Fibroblast of skin of right quadriceps (primary cell): ENCODE results near the gene KIF26A.
"Not testable (repeated sequence)": the region's sequence is repeated elsewhere in the genome, so short reads cannot be mapped to it uniquely, and the experiment has no call there.

Source experiments
- DNase-seq: peaks from one replicate; pipeline ENCODE4 v3.0.0-alpha.2; 2013

Gene KIF26A

DNA sequence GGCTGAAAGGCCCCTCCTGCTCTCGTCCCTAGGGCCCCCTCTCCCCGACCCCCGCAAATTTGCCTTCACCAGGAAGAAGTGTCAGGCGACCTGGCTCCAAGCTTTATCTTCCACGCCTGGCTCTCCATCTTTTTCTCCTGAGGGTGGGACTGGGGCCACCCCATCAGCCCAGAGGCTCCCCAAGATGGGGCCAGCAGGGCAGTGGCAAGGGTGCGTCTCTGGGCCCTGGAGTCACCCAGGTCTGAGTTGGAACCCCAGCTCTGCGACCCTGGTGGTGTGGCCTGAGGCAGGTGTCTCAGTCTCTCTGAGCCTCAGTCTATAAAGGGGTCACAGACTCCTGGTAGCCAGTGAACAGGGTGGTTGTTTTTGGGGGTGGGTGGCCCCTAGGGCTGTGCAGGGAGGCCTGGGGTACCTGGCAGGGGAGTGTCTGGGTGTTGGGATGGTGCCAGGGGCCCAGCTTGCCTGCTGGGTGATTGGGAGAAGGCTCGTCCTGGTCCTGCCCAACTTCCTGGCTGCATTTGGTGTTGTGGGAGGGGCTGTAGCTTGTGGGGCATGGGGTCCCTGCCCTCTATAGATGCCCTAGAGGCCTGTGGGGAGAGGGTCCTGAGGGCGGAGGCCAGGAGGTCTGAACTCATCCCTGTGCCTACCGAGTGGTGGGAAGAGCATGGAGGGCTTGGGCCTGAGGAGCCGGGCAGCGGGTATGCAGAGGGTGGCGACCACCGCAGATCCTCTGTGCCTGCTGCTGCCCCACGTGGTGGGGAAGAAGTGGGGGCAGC, 7.6 kb downstream of the KIF26A start:
- DNase-seq: no peak

DNA sequence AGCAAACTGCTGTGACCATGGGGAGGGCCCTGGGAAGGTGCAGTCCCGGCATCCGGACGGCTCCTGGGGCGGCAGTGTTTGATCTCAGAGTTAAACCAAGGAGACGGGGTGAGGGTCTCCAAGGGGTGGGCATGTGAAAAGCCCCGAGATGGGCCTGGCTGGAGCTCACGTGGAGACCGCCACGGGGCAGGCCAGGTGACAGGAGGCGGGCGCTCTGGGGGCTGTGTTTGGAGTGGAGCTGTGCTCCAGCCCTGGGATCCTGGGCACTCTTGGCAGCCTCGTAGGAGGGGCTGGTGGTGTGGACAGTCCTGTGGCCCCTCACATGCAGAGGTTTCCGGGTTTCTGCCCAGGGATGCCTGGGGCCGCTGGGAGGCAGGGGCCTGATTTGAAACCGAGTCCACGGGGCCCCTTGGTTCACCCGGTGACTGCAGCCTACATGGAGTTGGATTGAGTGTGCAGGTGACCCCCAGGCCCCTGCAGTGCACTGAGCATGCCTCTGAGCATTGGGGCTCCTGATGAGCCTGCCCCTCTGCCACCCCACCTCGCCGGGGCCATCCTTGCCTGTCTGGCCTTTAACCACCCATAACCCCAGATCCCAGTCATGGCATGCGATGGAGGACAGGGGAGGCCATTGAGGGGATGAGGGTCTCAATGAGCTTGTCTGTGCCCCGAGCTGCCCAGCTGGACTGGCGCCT, 8.4 kb downstream of the KIF26A start:
- DNase-seq: no peak

DNA sequence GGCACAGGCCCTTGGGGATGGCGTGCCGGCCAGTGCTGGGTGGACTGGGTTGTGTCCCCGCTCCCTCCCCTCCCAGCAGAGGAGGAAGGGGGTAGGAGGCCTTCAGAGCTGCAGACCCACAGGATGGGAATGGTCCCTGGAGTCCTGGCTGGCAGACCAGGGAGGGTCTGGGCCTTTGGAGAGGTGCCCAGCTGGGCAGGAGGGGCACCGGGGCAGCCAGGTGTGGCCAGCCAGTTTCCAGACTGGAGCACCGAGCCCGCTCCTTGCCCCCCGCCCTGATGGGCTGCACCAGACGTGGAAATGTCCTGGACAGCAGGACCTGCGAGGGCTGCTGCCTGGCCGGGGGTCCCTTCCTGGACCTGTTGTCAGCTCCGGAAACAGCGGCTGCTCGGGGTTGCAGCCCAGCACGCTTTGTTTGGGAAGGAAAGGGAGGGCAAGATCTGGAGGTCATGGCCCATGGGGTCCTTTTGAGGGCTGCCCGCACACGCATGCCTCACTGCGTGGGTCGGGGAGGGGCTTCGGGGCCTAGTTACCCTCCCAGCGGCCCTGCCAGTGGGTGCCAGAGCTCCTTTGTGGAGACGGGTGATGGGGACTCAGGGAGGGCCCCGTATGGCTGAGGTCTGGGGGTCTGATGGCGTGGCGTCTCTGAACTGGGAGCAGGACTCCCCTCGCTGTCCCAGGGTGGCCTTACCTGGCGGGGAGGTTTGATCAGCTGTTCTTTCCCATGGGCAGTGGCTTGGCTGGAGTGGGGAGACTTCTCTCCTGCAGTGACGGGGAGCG, 9.1 kb downstream of the KIF26A start:
- no peak for DNase-seq

GRCh38 chr14:104148433-104149277, 10.3 kb downstream of the KIF26A start:
- no peak for DNase-seq

- DNase-seq: no peak
Measured at GRCh38 chr14:104149278-104149595, 10.8 kb downstream of the KIF26A start.

GRCh38 chr14:104149617-104150135, 11.3 kb downstream of the KIF26A start:
- DNase-seq: peak; percentile 74

DNA sequence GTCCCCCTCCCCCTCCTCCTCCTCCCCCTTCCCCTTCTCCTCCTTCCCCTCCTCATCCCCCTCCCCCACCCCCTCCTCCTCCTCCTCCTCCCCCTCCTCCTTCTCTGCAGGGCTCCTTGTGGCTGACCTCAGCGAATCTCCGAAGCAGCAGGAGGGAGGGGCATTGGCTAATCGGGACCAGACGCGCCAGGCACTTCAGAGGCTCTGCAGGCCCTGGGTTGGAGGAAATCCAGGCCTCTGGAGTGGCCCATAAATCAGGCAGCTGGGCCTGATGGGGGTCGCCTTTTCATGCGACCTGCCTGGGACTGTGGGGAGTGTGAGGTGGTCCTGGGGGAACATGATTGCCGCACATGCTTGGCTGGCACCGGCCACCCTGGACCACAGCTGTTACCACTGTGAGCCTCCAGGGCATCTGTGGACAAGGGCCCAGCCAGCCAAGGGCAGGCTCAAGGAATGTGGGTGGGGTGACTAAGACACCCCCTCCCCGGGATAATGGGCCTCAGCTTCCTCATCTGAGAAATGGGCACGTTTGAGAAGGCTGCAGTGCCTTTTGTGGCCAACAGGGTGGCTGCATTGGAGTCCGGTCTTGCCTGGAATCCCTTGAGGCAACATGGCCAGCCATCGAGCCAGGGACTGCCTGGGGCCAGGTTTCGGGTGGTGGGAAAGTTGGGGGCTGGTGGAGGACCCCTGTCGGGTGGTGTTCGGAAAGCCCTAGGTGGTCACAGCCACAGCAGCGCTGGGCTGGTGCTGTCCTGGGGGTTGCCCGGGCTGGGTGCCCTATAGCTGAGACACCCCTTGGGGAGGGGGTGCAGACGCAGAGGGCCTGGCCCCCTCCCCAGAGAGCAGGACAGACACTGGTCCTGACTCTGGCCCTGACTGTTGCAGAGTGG, 12.0 kb downstream of the KIF26A start:
- DNase-seq: peak; percentile 95

- DNase-seq: no peak
Measured at GRCh38 chr14:104151026-104151381, 12.6 kb downstream of the KIF26A start.

- DNase-seq: no peak
Measured at GRCh38 chr14:104151566-104152245, 13.3 kb downstream of the KIF26A start.

DNA sequence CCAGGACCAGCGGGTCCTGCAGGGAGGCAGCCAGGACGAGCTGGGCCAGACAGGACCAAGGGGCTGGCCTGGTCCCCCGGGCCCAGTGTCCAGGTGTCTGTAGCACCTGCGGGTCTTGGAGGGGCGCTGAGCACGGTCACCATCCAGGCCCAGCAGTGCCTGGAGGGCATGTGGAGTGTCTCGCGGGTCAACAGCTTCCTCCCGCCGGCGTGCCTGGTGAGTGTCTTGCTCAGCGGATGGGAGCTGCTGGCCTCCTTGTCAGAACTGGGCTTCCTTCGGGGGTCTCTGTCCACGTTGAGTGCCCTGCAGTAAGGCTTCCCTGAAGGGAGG, 13.8 kb downstream of the KIF26A start:
- DNase-seq: no peak

GRCh38 chr14:104152686-104153393, 14.5 kb downstream of the KIF26A start:
- DNase-seq: no peak

DNA sequence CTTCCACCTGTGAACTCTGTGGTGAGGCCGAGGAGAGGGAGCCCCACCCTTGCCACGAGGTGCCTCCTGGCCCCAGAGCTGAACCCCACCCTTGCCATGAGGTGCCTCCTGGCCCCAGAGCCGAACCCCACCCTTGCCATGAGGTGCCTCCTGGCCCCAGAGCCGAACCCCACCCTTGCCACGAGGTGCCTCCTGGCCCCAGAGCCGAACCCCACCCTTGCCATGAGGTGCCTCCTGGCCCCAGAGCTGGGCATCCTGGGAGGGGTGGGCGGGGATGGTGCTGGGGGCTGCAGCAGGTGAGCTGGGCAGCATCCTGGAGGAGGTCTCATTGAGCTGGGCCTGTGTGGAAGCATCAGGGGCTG, 15.0 kb downstream of the KIF26A start:
- DNase-seq: not testable (repeated sequence)

- no peak for DNase-seq
Measured at GRCh38 chr14:104154246-104154645, 15.9 kb downstream of the KIF26A start.

GRCh38 chr14:104155513-104155912, 17.1 kb downstream of the KIF26A start:
- no peak for DNase-seq

- DNase-seq: no peak
Measured at GRCh38 chr14:104156142-104156541, 17.8 kb downstream of the KIF26A start.

GRCh38 chr14:104157016-104157928, 18.9 kb downstream of the KIF26A start:
- DNase-seq: no peak

- DNase-seq: no peak
Measured at GRCh38 chr14:104158827-104159798, 20.7 kb downstream of the KIF26A start.

DNA sequence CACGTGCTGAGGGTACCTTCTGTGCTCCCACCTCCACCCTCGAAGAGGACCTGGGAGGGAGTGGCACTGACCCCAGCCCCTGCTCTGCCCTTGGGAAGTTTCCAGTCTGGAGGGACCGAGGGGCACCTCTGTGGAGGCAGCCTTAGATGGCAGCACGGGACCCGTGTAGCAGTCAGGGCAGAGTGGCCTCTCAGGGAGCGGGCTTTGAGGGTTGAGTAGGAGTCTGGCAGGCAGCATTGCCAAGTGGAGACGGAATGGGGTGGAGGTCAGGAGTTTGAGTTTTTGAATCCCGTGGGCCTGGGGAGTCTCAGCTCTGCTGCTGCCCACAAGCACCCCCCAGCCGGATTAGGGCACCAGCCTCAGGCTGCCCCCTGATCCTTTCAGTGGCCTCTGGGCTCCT, 21.6 kb downstream of the KIF26A start:
- DNase-seq: no peak
